ENCODE measurements around the gene NUDT11.
"Not testable (repeated sequence)": the region's sequence is repeated elsewhere in the genome, so short reads cannot be mapped to it uniquely, and the experiment has no call there.

Gene NUDT11

DNA sequence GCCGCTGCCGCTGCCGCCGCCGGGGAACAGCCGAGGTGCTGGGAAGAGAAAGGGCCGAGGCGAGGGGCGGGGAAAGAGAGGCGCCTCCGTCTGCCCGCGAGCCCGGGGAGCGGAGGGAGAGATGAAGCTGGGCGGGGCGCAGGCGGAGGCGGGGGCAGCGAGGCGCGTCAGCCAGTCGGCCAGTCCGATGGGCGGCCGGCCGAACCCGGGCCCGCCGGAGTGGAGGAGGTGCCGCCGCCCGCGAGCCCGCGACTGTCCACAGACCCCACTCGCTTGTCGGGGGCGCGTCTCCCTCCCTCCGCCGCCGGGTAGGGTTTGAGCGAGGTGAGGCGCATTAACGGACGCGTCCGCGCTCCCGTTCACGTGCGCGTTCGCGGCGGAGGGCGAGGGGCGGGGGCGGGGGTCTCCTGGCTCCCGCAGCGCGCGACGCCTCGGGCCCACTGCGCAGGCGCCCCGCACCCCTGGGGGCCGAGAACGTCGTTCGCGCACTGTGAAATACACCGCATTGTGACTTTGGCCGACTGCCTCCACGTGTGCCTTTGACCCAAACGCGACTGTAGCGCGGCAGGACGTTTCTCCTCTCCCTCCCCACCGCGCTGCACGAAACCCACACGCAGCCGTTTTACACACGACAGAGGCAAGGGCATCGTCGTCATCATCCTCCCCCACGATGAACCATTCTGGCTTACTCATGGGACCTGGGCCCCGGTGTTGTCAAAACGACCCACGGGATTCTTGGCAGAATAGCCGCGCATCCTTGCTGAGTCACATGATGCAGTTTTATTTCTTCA lies at the start of gene NUDT11:
Gene NUDT11 (minus strand): TSS at position 92 of the 791 bp plus-strand sequence. CDS start 148 bp downstream, outside the sequence.
- Histone ChIP-seq H3K36me3 (no peaks in the 10 kb centered on the region), H3K9me3 (no peaks in the 10 kb centered on the region), H3K27ac (no peak within 1 kb of the TSS), H3K4me1 (ENCODE audit: control insufficient read depth in 1 of 2, insufficient read depth in 1 of 2, low read depth in 1 of 2, low read length in 1 of 2) (no peaks in the 10 kb centered on the region), H3K4me3 (ENCODE audit: low read depth in 1 of 2, low read length in 1 of 2) (no peak within 1 kb of the TSS), H3K27me3 (peaks cover 54% of the 10 kb centered on the region)
- TF ChIP-seq, protein P1, sequence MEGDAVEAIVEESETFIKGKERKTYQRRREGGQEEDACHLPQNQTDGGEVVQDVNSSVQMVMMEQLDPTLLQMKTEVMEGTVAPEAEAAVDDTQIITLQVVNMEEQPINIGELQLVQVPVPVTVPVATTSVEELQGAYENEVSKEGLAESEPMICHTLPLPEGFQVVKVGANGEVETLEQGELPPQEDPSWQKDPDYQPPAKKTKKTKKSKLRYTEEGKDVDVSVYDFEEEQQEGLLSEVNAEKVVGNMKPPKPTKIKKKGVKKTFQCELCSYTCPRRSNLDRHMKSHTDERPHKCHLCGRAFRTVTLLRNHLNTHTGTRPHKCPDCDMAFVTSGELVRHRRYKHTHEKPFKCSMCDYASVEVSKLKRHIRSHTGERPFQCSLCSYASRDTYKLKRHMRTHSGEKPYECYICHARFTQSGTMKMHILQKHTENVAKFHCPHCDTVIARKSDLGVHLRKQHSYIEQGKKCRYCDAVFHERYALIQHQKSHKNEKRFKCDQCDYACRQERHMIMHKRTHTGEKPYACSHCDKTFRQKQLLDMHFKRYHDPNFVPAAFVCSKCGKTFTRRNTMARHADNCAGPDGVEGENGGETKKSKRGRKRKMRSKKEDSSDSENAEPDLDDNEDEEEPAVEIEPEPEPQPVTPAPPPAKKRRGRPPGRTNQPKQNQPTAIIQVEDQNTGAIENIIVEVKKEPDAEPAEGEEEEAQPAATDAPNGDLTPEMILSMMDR (IDR thresholded peaks at IDR 0.05), result no peak

DNA sequence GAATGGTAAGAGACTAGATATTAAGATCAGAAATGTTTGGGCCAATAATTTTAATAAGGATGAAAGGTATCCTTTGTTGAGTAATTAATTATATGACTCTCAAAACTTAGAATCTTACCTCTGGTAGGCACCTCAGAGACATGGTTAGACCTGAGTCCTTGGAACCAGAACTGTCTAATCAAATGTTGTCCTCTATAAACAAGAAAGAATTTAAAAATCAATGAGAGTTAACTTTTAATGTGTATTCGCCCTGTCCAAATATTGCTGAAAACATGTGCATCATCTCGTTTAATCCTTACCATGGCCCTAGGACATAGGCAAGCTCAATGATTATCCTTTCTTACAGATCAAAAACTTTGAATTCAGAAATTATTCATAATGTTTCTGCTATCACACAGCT lies 24.0 kb upstream of the NUDT11 start:
- no peaks in the 10 kb centered on the region for H3K9me3 ChIP-seq
- TF ChIP-seq, protein P1 (IDR thresholded peaks at IDR 0.05), result no peak
- H3K4me1 ChIP-seq (ENCODE audit: control insufficient read depth in 1 of 2, insufficient read depth in 1 of 2, low read depth in 1 of 2, low read length in 1 of 2), result no peaks in the 10 kb centered on the region
- H3K4me3 ChIP-seq (ENCODE audit: low read depth in 1 of 2, low read length in 1 of 2), result no peak overlapping the region
- H3K27ac ChIP-seq, result no peak overlapping the region
- no peaks in the 10 kb centered on the region for H3K36me3 ChIP-seq
- no peaks in the 10 kb centered on the region for H3K27me3 ChIP-seq

DNA sequence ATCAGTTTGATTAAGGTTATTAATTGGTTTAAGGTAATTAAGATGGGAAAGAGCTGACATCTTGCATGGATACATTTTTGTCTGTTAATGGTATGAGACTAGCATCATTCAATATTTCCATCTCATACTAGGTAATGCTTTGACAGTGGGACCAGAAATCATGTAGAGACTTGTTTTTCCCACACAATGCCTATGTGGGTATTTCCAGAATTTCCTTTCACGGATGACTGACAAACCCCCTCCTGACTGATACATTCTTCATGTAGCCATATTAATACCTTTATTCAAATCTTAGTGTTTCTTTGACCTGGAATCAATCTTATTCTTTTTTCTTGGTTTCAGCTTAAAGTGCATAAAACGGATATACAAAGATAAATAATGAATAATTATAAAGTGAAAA lies 22.7 kb upstream of the NUDT11 start:
- H3K9me3 ChIP-seq; H3K36me3 ChIP-seq; H3K27ac ChIP-seq; H3K27me3 ChIP-seq; H3K4me1 ChIP-seq (ENCODE audit: control insufficient read depth in 1 of 2, insufficient read depth in 1 of 2, low read depth in 1 of 2, low read length in 1 of 2); H3K4me3 ChIP-seq (ENCODE audit: low read depth in 1 of 2, low read length in 1 of 2): not testable (repeated sequence)

DNA sequence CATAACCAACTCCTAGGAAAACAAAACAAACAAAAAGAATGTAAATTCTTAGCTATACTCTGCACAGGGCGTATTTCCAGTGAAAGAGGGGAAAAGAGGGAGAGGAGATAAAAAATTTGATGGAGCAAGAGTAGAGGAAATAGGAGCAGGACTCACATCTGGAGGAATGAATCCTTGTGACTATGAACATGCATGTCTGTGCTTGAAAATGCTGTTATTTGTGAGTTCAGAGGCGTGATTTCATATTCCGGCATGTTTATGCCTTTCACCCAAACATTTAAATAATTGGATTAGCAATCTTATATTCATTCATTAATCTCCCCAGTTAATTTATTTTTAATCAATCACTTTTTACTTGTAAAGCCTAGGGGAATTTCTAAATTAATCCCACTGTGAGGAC lies 11.2 kb upstream of the NUDT11 start:
- Histone ChIP-seq H3K9me3 (no peaks in the 10 kb centered on the region), H3K4me1 (ENCODE audit: control insufficient read depth in 1 of 2, insufficient read depth in 1 of 2, low read depth in 1 of 2, low read length in 1 of 2) (no peaks in the 10 kb centered on the region), H3K27ac (no peak overlapping the region), H3K27me3 (no peaks in the 10 kb centered on the region), H3K4me3 (ENCODE audit: low read depth in 1 of 2, low read length in 1 of 2) (no peak overlapping the region), H3K36me3 (no peaks in the 10 kb centered on the region)
- TF ChIP-seq, protein P1 (IDR thresholded peaks at IDR 0.05), result no peak

DNA sequence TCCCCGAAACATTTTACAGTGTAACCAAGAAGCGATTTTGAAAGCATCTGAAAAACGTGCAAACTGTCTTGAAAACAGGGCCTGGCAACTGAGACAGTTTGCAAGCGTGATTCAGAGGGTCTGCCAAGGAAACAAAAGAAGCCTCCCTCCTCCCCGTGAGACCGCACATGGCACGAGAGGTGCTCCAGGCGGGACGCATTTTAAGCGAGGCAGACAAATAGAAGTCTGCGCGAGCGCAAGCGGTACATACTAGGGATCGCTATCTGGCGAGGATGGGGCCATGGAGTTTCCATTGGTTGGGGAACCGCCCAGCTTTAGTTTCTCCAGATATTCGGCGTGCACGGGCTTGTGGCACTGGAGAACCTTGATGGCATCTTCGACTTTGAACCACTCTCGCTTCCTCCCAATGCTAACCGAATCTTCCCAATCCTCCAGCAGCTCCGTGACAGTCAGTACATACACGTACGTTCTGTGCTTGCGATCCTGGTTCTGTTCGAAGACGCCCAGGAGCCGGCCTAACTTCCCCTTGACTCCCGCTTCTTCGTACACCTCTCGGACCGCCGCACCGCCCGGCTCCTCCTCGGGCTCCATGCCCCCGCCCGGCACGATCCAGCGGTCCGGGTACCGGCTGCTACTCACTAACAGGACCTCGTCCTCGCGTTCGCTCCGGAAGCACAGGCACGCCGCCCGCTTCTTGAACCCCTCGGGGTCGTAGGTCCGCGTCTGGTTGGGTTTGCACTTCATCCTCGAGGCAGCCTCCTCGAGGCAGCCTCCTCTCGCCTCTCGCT lies 497 bp downstream of the NUDT11 start:
- H3K4me3 ChIP-seq (ENCODE audit: low read depth in 1 of 2, low read length in 1 of 2); H3K36me3 ChIP-seq; H3K4me1 ChIP-seq (ENCODE audit: control insufficient read depth in 1 of 2, insufficient read depth in 1 of 2, low read depth in 1 of 2, low read length in 1 of 2); H3K9me3 ChIP-seq; H3K27ac ChIP-seq: not testable (repeated sequence)
- H3K27me3 ChIP-seq, result peaks cover 54% of the 10 kb centered on the region

DNA sequence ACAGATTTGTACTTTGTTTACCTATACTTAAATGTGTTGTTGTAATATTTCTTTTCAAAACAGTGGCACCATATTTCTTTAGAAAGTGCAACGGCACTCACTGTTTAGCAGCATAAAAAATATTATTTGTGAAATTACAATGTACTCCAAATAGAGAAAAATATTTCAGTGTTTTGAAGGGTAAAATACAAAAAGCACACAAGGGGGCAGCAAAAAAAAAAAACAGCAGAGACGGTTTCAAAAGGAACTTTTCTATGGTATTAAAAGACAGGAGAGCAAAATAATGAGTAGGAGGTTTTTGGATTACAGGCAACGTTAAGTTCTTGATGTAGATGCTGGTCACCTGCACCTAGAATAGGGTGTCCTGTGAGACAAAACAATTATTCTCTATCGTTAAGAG lies 2.0 kb downstream of the NUDT11 start:
- Histone ChIP-seq H3K36me3 (no peaks in the 10 kb centered on the region), H3K27ac (no peak overlapping the region), H3K9me3 (no peaks in the 10 kb centered on the region), H3K4me3 (ENCODE audit: low read depth in 1 of 2, low read length in 1 of 2) (no peak overlapping the region), H3K4me1 (ENCODE audit: control insufficient read depth in 1 of 2, insufficient read depth in 1 of 2, low read depth in 1 of 2, low read length in 1 of 2) (no peaks in the 10 kb centered on the region), H3K27me3 (peaks cover 54% of the 10 kb centered on the region)
- TF ChIP-seq, protein P1 (IDR thresholded peaks at IDR 0.05), result no peak
